Body of pancreas (tissue), 4 donors: ENCODE results near the gene DSCAM. TPM values are rescaled to one million over a fixed set of nuclear protein-coding genes. Genes with fewer than 3 reads are reported as not detected.

Source experiments
- ATAC-seq: fragments of 150-250 bp; one replicate; pipeline ENCODE4 v1.9.1; 2016
- DNase-seq, 4 donors: peaks; one replicate each; pipeline ENCODE4 v3.0.0-alpha.2; 2019
- H3K27ac ChIP-seq, 4 donors: fragments of 200-600 bp; sonication (generic); 1 replicate in 3 of 4; 2 replicates in 1 of 4; pipeline versions ENCODE4 v1.5.1 to v1.6.1; 2016 to 2019; ENCODE audit warnings: mild to moderate bottlenecking in 1 of 4, mixed read lengths in 1 of 4, moderate library complexity in 1 of 4
- H3K27me3 ChIP-seq, 2 donors: fragments of 200-600 bp; sonication (generic); one replicate each; pipeline ENCODE4 v1.6.0; 2016; ENCODE audit warnings: mild to moderate bottlenecking in 1 of 2
- H3K36me3 ChIP-seq, 2 donors: fragments of 200-600 bp; sonication (generic); replicated peaks in 1 of 2; 2 replicates each; pipeline ENCODE4 v1.5.1; 2016; ENCODE audit warnings: low read depth in 2 of 2; ENCODE audit not compliant: insufficient read depth in 1 of 2
- H3K4me1 ChIP-seq: fragments of 200-600 bp; sonication (generic); one replicate; pipeline ENCODE4 v1.6.0; 2016
- H3K4me3 ChIP-seq, 2 donors: fragments of 200-600 bp; sonication (generic); 1 replicate in 1 of 2; 2 replicates in 1 of 2; pipeline ENCODE4 v1.5.1; 2016 to 2019
- H3K9me3 ChIP-seq, 3 donors: fragments of 200-600 bp; sonication (generic); 1 replicate in 2 of 3; 2 replicates in 1 of 3; pipeline ENCODE4 v1.5.1; 2016
- CTCF ChIP-seq, 7 experiments: fragments of 450-650 bp in 4 of 7; fragments of 200-600 bp in 3 of 7; sonication (generic) in 3 of 7; IDR thresholded peaks; one replicate each; pipeline ENCODE4 v1.5.1; 2016 to 2019; ENCODE audit warnings: antibody characterized with exemption in 7 of 7
- POLR2A ChIP-seq, 3 donors: fragments of 450-650 bp; IDR thresholded peaks; one replicate each; pipeline ENCODE4 v1.6.1; 2016; ENCODE audit warnings: antibody characterized with exemption in 3 of 3, mild to moderate bottlenecking in 2 of 3
- WGBS, 2 donors: methylation state at CpG; one replicate each; pipeline ENCODE4 v1.1.5; 2017; 5-methylcytosine and 5-hydroxymethylcytosine counted together
- intact Hi-C: fragments of 100-400 bp; cut with DNase I; formaldehyde crosslinking; loops from one replicate; pipeline ENCODE4 v1.15.1; 2023
- total RNA-seq, 2 donors: library from RNA; depleted of rRNA; stranded (reverse); fragments of >200 nt; gene quantifications; one replicate each; pipeline ENCODE4 v1.1.0, GENCODE V29; 2016

Gene DSCAM
- total RNA-seq, 2 donors from 2014 or later: 0.26 TPM; not detected in 1

- Histone ChIP-seq H3K27me3 (no peaks in the 10 kb centered on the region), H3K9me3 (no peaks in the 10 kb centered on the region), H3K27ac (no peak overlapping the region), H3K4me1 (no peaks in the 10 kb centered on the region), H3K4me3 (no peak overlapping the region), H3K36me3 (no peaks in the 10 kb centered on the region)
- WGBS, 2 donors: 16 to 21% methylated on average over 8 of the region's 8 CpGs
- no peak for TF ChIP-seq POLR2A (IDR thresholded peaks at IDR 0.05)
- TF ChIP-seq CTCF (IDR thresholded peaks at IDR 0.05): no peak
- peak in 2 of 4 donors; percentile 13 to 16 for DNase-seq
- intact Hi-C loops: no loop called here
- ATAC-seq: no peak
Observed at GRCh38 chr21:40516335-40516734, 330.6 kb downstream of the DSCAM start.

GRCh38 chr21:40512590-40512989, 334.4 kb downstream of the DSCAM start:
- ATAC-seq: no peak
- peak in 1 of 4 donors; percentile 12 for DNase-seq
- Histone ChIP-seq H3K4me1 (peaks cover 10% of the 10 kb centered on the region), H3K36me3 (no peaks in the 10 kb centered on the region), H3K27ac (no peak overlapping the region), H3K27me3 (no peaks in the 10 kb centered on the region), H3K4me3 (no peak overlapping the region), H3K9me3 (no peaks in the 10 kb centered on the region)
- intact Hi-C loops: no loop called here
- 75 to 77% methylated on average over 11 of the region's 11 CpGs for WGBS, 2 donors
- TF ChIP-seq CTCF (IDR thresholded peaks at IDR 0.05): peak in 5 of 7 experiments; percentile 29 to 60 (median 33)
- no peak for TF ChIP-seq POLR2A (IDR thresholded peaks at IDR 0.05)

GRCh38 chr21:40507978-40508377, 339.0 kb downstream of the DSCAM start:
- Histone ChIP-seq H3K4me1 (peaks cover 25% of the 10 kb centered on the region), H3K4me3 (no peak overlapping the region), H3K27ac (no peak overlapping the region), H3K36me3 (no peaks in the 10 kb centered on the region), H3K27me3 (no peaks in the 10 kb centered on the region), H3K9me3 (no peaks in the 10 kb centered on the region)
- ATAC-seq (peak; percentile 40), DNase-seq (no peak)
- WGBS, 2 donors: 16 to 39% methylated on average over 2 of the region's 2 CpGs
- intact Hi-C loops: no loop called here
- TF ChIP-seq CTCF (IDR thresholded peaks at IDR 0.05) (no peak), POLR2A (IDR thresholded peaks at IDR 0.05) (no peak)

- DNase-seq (no peak), ATAC-seq (no peak)
- no peak overlapping the region for H3K27ac ChIP-seq
- H3K36me3 ChIP-seq: no peaks in the 10 kb centered on the region
- H3K4me1 ChIP-seq: peaks cover 23% of the 10 kb centered on the region
- no peaks in the 10 kb centered on the region for H3K27me3 ChIP-seq
- intact Hi-C loops: no loop called here
- H3K9me3 ChIP-seq: no peaks in the 10 kb centered on the region
- H3K4me3 ChIP-seq: no peak overlapping the region
- 24 to 40% methylated on average over 5 of the region's 5 CpGs for WGBS, 2 donors
- no peak for TF ChIP-seq POLR2A (IDR thresholded peaks at IDR 0.05)
- TF ChIP-seq CTCF (IDR thresholded peaks at IDR 0.05): no peak
Observed at GRCh38 chr21:40505681-40506080, 341.3 kb downstream of the DSCAM start.

GRCh38 chr21:40505244-40505643, 341.7 kb downstream of the DSCAM start:
- DNase-seq: no peak
- no peaks in the 10 kb centered on the region for H3K27me3 ChIP-seq
- no peak overlapping the region for H3K27ac ChIP-seq
- intact Hi-C loops: no loop called here
- H3K4me3 ChIP-seq: no peak overlapping the region
- TF ChIP-seq CTCF (IDR thresholded peaks at IDR 0.05) (no peak), POLR2A (IDR thresholded peaks at IDR 0.05) (no peak)
- no peak for ATAC-seq
- no peaks in the 10 kb centered on the region for H3K36me3 ChIP-seq
- no peaks in the 10 kb centered on the region for H3K9me3 ChIP-seq
- peaks cover 21% of the 10 kb centered on the region for H3K4me1 ChIP-seq
